Psoas muscle (tissue), 8 donors: ENCODE results near the gene LOXHD1. TPM values are rescaled to one million over a fixed set of nuclear protein-coding genes. Genes with fewer than 3 reads are reported as not detected.

Experiments
- ATAC-seq, 4 donors: fragments of 200-7000 bp; cut with Tn5 transposase; one replicate each; pipeline ENCODE4 v1.9.1; 2020; ENCODE audit warnings: moderate library complexity in 3 of 4, mild to moderate bottlenecking in 2 of 4
- DNase-seq, 2 donors: peaks; one replicate each; pipeline ENCODE4 v3.0.0-alpha.2; 2020
- H3K27ac ChIP-seq: fragments of 200-600 bp; one replicate; pipeline ENCODE4 v1.8.0; 2022
- H3K27me3 ChIP-seq, 3 donors: fragments of 200-600 bp in 1 of 3; one replicate each; pipeline versions ENCODE4 v1.6.1 to v1.8.0; 2013 to 2022; ENCODE audit warnings: low read length in 2 of 3, mild to moderate bottlenecking in 2 of 3, moderate library complexity in 1 of 3; ENCODE audit not compliant: insufficient read depth in 3 of 3
- H3K36me3 ChIP-seq, 2 donors: fragments of 200-600 bp in 1 of 2; one replicate each; pipeline versions ENCODE4 v1.6.1 to v1.8.0; 2013 to 2022; ENCODE audit warnings: low read depth in 1 of 2, mild to moderate bottlenecking in 1 of 2, moderate library complexity in 1 of 2; ENCODE audit not compliant: insufficient read depth in 1 of 2
- H3K4me1 ChIP-seq: fragments of 200-600 bp; one replicate; pipeline ENCODE4 v1.8.0; 2022
- H3K4me3 ChIP-seq: fragments of 200-600 bp; one replicate; pipeline ENCODE4 v1.8.0; 2022; ENCODE audit warnings: mild to moderate bottlenecking
- H3K9me3 ChIP-seq: fragments of 200-600 bp; one replicate; pipeline ENCODE4 v1.8.0; 2022
- WGBS, 3 donors: extraction: QIAGEN DNeasy Blood & Tissue Kit; methylation state at CpG; one replicate each; pipeline versions ENCODE4 v1.1.6 to v1.1.7; 2013; 5-methylcytosine and 5-hydroxymethylcytosine counted together
- intact Hi-C, 2 donors: fragments of 100-400 bp; cut with DNase I; formaldehyde crosslinking; loops; one replicate each; pipeline versions ENCODE4 v1.11.0 to v1.14.2; 2022
- polyA plus RNA-seq, 3 donors: library from polyadenylated mRNA; stranded (reverse); fragments of 200-250 nt; gene quantifications; one replicate each; pipeline ENCODE4 v1.2.3, GENCODE V29; 2013
- total RNA-seq, 4 donors: library from RNA; stranded (reverse); fragmentation: NEBNext Ultra II Directional in 2 of 4; extraction: Animal tissue kit (Norgen Biotek cat#: 25700) in 2 of 4; gene quantifications; one replicate each; pipeline versions ENCODE4 v1.2.1 to v1.2.4, GENCODE V29; 2021 to 2023
- TF ChIP-seq, protein P1 (sequence below): fragments of 200-600 bp; IDR thresholded peaks from one replicate; pipeline ENCODE4 v1.8.0; 2022; ENCODE audit warnings: antibody characterized with exemption
- donor health status: healthy with polysubstance abuse.
- donor health status: DM: no; HTN: no; CAD: no; lungs with moderate emphysema.
- donor health status: Bipolar disorder and iron deficiency.
- donor health status: healthy.
- donor health status: DM: yes; HTN: yes; CAD: no.
- donor health status: DM: no; HTN: no; CAD: no.
- donor health status: DM: no; HTN: no; CAD: no.
- donor health status: DM: yes; HTN: yes; CAD: no.

The LOXHD1 gene
- total and polyA plus RNA-seq, 7 donors = 0.06 to 0.34 (median 0.12) TPM; not detected in 1

- no peaks in the 10 kb centered on the region for H3K9me3 ChIP-seq
These were observed 17.6 kb downstream of the LOXHD1 start for GRCh38 chr18:46639386-46639785.

GRCh38 chr18:46636040-46636630 lies 20.9 kb downstream of the LOXHD1 start:
- ATAC-seq (no peak), DNase-seq (no peak)
- H3K4me1 ChIP-seq = no peaks in the 10 kb centered on the region
- H3K9me3 ChIP-seq = no peaks in the 10 kb centered on the region
- no peaks in the 10 kb centered on the region for H3K27me3 ChIP-seq
- no peaks in the 10 kb centered on the region for H3K36me3 ChIP-seq
- H3K4me3 ChIP-seq = no peak overlapping the region
- WGBS, 3 donors = 83 to 86% (median 84%) methylated on average over 7 of the region's 7 CpGs
- TF ChIP-seq, protein P1, sequence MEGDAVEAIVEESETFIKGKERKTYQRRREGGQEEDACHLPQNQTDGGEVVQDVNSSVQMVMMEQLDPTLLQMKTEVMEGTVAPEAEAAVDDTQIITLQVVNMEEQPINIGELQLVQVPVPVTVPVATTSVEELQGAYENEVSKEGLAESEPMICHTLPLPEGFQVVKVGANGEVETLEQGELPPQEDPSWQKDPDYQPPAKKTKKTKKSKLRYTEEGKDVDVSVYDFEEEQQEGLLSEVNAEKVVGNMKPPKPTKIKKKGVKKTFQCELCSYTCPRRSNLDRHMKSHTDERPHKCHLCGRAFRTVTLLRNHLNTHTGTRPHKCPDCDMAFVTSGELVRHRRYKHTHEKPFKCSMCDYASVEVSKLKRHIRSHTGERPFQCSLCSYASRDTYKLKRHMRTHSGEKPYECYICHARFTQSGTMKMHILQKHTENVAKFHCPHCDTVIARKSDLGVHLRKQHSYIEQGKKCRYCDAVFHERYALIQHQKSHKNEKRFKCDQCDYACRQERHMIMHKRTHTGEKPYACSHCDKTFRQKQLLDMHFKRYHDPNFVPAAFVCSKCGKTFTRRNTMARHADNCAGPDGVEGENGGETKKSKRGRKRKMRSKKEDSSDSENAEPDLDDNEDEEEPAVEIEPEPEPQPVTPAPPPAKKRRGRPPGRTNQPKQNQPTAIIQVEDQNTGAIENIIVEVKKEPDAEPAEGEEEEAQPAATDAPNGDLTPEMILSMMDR = no peak
- intact Hi-C loops = no loop called here
- H3K27ac ChIP-seq = no peak overlapping the region

More at GRCh38 chr18:46639386-46639785, 17.6 kb downstream of the LOXHD1 start:
- Histone ChIP-seq H3K4me1 (no peaks in the 10 kb centered on the region), H3K36me3 (no peaks in the 10 kb centered on the region), H3K4me3 (no peak overlapping the region), H3K27ac (no peak overlapping the region), H3K27me3 (no peaks in the 10 kb centered on the region)
- ATAC-seq (no peak), DNase-seq (no peak)
- WGBS, 3 donors = 85 to 86% (median 86%) methylated on average over 6 of the region's 6 CpGs
- TF ChIP-seq, protein P1 = no peak
- intact Hi-C loops = no loop called here

DNA sequence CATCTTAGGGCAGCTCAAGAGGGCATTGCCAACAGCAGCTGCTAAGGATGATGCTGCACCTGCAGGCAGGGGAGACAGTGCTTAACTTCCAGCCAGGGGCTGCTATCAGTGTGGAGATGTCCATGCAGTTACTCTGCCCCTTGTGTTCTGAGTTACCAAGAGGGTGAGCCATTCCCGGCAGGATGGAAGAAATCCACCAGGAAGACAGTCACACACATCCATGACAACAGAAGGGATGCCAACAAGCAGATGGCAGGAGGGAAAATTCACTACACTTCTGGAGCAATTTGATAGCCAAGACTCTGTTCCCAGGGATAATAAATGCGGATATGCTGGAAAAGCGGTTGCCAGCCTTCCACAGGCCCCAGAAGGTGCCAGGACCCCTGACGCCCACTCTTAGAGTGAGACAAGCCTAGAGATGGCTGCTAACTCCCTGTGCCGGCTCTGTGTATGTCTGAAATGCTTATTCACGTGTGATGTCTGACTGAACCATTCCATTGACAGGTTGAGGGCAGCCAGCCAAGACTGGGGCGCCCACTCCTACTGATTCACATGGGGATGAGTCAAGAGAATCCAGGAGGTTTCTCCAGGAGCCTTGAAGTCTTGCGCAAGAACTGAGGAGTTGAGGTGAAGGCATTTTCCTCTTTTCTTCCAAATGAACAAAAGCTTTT lies 24.5 kb downstream of the LOXHD1 start:
- WGBS, 3 donors = 75 to 80% (median 78%) methylated on average over 8 of the region's 8 CpGs
- intact Hi-C loops = no loop called here
- no peak overlapping the region for H3K27ac ChIP-seq

DNA sequence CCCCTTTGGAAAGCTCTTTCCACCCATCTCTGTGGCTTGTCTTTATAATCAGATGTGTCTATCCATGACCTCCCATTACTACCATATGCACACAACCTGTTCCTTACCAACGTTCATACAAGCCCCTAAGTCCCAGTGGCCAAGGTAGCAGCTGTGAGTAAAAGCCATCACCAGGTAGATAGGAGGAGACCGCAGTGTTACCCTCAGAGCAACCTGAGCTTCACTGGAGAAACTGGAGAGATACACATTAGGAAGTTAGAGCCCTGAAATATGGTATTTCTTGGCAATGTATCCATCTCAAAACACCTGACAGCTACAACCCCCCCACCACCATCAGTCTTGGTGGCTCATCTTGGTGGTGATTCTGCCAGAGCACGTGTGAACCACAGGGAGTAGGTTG lies 26.0 kb downstream of the LOXHD1 start:
- H3K4me3 ChIP-seq = no peak overlapping the region
- DNase-seq (no peak), ATAC-seq (no peak)
- intact Hi-C loops = no loop called here
- no peaks in the 10 kb centered on the region for H3K4me1 ChIP-seq
- TF ChIP-seq, protein P1 = no peak
- no peaks in the 10 kb centered on the region for H3K36me3 ChIP-seq
- no peaks in the 10 kb centered on the region for H3K27me3 ChIP-seq
- 75 to 78% (median 77%) methylated on average over 3 of the region's 3 CpGs for WGBS, 3 donors
- H3K27ac ChIP-seq = no peak overlapping the region
- H3K9me3 ChIP-seq = no peaks in the 10 kb centered on the region

More for the DNA sequence above, 24.5 kb downstream of the LOXHD1 start:
- Histone ChIP-seq H3K4me3 (no peak overlapping the region), H3K27me3 (no peaks in the 10 kb centered on the region), H3K9me3 (no peaks in the 10 kb centered on the region), H3K36me3 (no peaks in the 10 kb centered on the region), H3K4me1 (no peaks in the 10 kb centered on the region)
- DNase-seq (no peak), ATAC-seq (no peak)
- TF ChIP-seq, protein P1 = no peak
